HG02678 (cell line): ENCODE measurements around the gene CACNB4.
A peak's percentile ranks its signal among the peaks of the same experiment; 100 is the strongest.
"Not testable (repeated sequence)": the region's sequence is repeated elsewhere in the genome, so short reads cannot be mapped to it uniquely, and the experiment has no call there.

Source experiments
- ATAC-seq: cut with Tn5 transposase; IDR thresholded peaks from one replicate; pipeline ENCODE4 v1.9.1; 2021; ENCODE audit warnings: mild to moderate bottlenecking, moderate library complexity; ENCODE audit not compliant: unreplicated experiment

The CACNB4 gene

DNA sequence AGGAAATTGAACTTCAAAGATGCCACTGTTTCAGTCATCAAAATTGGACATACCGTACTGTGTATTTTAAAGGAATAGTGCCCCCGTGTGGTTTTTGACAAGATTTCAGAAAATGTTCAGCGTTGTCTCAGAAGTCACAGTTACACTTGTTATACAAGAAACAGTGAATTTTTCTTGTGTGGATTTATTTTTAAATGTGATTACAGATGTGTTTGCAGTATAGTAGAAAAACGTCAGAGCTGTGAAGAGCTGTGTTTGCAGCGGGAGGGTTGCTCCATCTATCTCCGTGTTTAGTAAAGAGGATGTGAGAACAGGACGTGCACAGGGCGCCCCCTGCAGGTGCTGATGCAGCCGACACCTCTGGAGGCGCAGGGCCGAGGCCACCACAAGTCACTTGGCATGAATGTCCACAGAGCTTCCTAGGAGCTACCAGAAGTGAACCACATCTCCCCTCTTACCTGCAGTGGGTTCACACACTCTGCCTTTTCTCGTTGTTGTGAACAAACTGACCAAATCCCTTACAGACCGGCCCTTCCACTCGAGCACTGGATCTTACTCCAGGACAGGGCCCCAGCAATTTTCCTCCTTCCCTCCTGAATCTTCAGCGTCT, 73.1 kb downstream of the CACNB4 start:
- peak; percentile 94 for ATAC-seq

DNA sequence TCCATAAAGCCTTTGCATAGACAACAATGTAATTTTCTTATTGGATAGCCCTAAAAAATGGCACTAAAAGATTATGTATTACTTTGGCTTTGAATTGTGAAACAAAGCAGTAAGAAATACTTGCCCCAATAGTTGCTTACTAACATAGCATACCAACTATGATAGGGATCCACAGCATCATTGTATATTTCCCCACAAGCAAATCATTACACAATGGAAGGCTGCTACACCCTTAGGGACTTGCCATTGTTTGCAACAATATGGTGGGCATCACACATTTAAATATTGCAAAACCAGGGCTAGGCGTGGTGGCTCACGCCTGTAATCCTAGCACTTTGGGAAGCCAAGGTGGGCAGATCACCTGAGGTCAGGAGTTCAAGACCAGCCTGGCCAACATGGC, 74.4 kb downstream of the CACNB4 start:
- no peak for ATAC-seq

DNA sequence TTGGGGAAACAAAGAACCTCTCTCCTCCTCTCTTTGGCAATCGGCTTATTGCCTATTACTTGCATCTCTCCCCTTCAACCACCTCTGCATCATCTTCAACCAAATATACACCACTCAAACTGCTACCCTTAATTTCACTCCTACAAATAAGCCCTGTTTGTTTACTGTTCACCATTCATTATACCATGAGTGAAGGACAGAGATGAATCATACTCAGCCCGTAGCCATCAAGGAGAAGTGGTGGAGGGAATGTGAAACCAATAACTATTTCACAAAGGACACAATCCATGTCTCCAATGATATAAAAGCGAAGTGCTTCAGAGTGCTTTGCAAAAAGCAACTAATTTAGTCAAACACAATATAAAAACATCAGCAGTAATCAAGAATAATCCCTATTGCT, 76.8 kb downstream of the CACNB4 start:
- ATAC-seq: no peak

DNA sequence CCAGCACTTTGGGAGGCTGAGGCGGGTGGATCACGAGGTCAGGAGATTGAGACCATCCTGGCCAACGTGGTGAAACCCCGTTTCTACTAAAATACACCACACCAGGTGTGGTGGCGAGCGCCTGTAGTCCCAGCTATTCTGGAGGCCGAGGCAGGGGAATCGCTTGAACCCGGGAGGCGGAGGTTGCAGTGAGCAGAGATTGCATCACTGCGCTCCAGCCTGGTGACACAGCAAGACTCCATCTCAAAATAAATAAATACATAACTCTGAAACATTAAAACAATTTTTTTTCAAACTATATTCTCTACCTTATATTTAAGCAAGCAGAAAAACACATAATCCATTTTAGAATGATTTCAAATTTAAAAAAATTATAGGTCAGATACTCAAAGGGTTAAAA, 77.8 kb downstream of the CACNB4 start:
- not testable (repeated sequence) for ATAC-seq

DNA sequence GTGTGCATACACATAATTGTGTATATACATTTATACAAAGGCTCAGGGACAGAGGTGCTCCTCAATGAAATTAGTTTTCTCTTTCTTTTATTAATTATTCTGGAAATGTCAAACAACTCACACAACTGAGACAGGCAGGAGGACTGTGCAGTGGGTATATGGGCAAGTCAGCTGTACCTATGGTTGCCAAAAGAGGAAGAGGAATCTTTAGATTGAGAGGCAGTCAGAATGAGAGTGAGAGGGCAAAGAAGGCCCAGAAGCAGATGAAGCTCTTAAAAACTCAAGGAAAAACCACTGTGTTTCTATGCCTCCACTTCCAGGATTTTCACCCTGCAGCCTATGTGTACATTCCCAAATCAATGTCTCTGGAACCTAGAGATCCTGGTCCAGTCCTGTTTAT, 79.1 kb downstream of the CACNB4 start:
- no peak for ATAC-seq

DNA sequence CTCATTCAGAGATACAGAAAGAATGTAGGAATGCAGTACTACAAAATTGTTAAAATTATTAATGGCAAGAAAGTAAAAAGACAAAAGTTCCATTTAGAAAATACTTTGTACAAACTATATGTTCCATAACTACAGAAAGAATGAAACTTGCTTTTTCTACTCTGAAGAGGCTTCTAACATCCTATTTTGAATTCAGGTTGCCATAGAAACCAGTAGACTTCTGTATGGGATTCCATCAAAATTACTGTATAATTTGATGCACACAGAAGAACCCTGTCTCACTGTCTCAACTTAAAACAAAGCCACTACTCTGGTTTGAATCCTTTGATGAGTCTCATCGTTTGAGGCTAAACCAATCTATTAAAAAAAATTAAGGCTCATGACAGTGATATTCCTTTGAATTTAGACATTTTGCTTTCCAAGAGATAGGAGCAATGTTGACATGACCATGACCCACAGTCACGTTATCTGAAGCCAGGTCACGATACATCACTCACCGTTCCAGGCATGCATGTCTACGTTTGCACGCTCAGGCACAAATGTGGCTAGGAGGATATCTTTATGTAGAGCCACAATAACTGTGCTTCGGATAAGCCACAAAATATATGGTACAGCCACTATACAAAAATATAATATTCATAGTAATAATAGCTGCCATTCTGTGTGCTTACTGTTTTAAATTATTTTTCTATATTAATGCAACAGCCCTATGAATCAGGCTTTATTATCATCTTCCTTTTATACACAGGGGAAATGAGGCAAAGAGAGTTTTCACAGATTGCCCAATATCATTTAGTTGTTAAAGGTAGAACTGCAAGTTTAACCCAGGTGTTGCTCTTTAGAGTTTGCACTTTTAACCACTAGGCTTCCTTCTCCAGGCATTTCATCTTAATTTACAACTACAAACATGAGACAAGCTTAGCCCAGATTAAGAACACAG, 82.4 kb downstream of the CACNB4 start:
- ATAC-seq: no peak

DNA sequence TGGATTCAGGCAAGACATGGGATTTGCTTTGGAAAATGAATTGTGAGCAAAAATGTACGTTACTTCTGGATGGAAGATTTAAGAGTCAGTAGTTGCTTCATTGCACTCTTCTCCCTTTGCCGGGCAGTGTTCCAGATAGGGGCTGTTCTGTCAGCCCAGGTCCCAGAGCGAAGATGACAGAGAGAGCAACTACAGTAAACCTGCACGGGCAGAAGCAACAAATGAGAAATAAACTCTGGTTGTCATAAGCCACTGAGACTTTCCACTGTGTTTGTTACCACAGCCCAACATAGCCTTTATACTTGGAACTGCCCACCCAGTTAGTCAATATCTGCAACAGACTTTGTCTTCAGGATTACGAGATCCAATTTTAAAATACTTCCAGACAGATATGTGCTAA, 83.3 kb downstream of the CACNB4 start:
- ATAC-seq: no peak

DNA sequence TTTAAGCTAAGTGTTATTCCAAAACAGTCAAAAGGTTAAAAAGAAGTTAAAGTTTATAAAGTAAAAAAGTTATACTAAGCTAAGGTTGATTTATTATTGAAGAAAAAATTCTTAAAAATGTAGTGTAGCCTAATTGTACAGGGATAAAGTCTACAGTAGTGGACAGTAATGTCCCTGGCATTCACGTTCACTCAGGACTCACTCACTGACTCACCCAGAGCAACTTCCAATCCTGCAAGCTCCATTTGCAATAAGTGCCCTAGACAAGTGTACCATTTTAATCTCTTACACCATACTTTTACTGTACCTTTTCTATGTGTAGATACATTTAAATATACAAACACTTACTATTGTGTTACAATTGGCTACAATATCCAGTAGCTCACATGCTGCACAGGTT, 86.1 kb downstream of the CACNB4 start:
- no peak for ATAC-seq

DNA sequence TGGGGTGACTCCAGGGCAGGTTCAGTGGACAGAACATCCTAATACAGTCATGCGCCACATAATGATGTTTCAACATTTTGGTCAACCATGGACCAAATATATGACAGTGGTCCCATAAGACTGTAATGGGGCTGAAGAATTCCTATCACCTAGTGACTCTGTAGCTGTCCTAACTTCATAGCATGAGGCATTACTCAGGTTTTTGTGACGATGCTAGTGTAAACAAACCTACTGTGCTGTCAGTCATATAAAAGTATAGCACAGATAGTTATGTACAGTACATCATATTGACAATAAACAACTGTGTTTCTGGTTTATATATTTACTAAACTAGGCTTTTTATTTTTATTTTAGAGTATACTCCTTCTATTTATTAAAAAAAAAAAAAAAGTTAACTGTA, 87.1 kb downstream of the CACNB4 start:
- ATAC-seq: no peak

DNA sequence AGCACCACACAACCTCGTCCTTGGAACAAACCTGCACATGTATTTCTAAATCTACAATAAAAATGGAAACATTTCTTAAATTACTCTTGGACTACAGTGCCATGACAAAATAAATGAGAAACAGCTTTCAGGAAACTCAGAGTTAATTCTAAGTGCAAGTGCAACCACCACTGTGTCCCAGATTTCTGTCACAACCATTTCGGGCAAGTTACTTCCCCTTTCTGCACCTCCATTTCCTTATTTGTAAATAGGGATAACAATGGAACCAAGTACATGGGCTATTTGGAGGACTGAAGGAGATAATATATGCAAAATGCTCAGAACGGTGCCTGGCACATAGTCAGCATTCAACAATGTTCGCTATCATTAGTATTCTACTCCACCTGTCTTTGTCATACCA, 93.2 kb downstream of the CACNB4 start:
- ATAC-seq: no peak

DNA sequence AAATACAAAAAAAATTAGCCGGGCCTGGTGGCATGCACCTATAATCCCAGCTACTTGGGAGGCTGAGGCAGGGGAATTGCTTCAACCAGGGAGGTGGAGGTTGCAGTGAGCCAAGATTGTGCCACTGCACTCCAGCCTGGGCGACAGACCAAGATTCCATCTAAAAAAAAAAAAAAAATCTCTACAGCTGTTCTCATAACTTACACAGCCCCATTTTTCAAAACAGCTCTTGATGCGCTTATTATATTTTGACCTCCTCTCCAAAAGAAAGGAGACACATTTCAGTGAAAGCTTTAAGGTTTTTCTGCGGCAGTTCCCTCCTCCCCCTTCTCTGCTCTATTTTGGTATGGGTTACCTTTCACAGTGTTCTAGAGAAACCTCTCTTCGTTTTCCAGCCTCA, 95.6 kb downstream of the CACNB4 start:
- not testable (repeated sequence) for ATAC-seq

DNA sequence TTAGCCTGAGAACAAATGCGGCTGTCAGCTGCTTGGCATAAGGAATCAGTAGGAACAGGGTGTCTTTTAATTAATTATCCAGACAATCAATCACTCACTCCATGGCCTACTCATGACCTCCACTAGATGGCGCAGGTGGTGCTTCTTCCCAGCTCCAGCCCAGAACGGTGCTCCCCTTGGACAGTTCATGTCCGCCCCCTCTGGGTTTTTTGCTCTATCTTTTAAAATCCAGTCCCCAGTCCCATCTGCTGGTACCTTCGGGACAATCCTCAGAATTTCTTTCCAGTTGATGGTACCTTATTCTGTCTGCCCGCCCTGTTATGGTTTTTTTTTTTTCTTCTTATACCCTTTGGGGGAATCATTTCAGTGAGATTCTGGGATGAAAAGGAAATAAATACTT, 99.8 kb downstream of the CACNB4 start:
- ATAC-seq: peak; percentile 79

DNA sequence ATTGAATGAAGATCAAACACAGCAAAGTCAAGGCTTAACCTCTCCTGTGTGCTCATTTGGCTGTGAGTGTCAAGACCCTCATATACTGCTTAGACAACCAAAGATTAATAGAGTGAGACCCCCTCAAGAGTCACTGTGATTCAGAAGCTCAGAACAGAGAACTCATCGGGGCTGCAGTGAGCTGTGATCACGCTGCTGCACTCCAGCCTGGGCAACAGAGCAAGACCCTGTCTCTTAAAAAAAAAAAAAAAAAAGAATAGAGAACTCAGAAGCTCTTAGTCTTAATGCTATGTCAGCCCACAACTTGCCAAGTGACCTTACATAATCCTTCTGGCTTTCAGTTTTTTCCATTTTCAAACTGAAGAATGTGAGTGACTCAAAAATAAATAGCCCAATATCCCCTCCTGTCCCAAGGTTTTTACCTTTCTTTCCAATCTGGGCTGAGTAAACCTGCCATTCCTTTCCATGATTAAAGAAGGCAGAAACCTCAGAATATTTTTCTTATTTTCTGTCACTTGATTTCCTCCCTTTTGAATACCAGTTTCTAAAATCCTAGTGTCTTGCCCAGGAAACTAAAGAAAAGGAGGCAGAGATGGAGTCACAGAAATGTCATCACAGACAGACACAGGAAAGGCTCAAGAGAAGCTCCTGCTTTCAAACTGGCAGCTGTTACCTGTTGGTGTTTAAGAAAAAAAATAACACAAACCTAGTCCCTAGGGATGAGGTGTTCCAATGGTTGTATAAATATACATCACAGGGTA, 102.4 kb downstream of the CACNB4 start:
- no peak for ATAC-seq

DNA sequence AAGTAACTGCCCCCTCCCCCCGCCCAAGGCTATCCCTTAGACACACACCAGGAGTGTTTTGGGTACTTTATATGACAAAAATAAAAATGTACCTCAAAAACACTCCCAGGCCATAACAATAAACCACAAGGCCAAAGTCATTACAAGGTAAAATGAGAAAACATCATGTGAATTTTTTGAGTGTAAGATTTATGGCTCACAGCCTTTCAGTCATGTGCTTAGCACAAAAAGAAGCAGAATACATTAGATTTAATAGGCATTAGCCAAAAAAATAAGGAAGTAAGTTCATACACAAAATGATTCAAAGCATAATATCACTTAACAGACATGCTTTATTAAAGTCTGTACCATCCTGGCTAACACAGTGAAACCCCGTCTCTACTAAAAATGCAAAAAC, 103.7 kb downstream of the CACNB4 start:
- no peak for ATAC-seq

DNA sequence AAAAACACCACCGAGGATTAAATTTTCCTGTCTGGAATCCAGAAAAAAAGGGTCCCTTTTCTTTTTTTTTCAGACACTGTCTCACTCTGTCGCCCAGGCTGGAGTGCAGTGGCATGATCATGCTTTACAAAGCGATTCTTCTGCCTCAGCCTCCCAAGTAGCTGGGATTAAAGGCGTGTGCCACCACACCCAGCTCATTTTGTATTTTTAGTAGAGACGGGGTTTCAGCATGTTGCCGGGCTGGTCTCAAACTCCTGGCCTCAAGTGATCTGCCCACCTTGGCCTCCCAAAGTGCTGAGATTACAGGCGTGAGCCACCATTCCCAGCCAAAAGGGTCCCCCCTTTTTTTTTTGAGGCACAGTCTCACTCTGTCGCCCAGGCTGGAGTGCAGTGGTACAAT, 104.7 kb downstream of the CACNB4 start:
- not testable (repeated sequence) for ATAC-seq

DNA sequence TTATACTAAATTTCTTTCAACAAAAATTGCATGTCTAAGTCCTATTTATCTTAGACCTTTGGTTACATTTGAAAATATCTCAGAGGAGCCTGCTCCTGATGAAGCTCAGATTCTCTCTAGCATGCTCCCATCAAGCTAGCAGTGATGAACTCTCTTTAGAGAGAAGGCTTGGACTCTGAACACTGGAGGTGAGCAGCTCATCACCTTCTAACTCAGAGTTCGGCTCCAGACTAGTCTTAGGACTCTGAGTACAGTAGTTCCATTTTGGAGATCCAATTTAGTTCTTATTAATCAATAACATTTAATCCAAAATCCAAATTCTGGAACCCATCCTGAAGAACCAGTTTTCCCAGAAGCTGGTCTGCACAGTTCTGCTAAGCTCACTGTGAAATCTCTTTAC, 107.8 kb downstream of the CACNB4 start:
- ATAC-seq: no peak

DNA sequence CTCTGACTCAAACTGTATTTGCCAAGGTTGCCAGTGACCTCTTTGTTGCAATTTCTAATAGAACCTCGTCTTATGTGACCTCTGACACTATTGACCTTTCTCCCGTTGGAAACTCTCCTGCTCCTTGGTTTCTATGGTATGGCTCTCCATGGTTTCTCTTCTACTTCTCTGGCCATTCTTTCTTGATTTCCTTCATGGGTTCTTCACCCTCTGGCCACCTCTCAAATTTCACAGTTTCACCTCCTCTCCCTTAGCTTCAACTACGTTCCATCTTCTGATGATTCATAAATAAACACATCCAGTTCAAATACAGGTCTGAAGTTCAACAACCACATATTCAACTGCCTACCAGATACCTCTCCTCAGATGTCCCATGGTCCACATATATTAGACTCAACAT, 109.5 kb downstream of the CACNB4 start:
- ATAC-seq: no peak

DNA sequence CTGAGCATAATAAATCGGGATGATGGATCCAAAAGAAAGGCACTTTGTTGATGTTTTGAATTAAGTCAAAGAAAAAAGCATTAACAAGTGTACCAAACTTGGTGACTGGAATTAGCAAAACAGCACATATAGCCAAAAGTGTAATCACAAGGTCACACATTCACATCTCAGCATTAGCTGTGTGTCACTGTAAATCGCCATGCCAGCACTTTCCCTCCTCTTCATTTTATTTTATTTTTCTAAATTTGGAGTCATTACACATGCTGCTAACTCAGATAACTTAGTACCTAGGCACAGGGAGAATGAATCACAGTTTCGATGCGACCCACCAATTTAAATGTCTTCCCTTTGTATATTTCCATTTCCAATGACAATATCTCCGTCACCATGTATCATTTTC, 111.4 kb downstream of the CACNB4 start:
- ATAC-seq: no peak

DNA sequence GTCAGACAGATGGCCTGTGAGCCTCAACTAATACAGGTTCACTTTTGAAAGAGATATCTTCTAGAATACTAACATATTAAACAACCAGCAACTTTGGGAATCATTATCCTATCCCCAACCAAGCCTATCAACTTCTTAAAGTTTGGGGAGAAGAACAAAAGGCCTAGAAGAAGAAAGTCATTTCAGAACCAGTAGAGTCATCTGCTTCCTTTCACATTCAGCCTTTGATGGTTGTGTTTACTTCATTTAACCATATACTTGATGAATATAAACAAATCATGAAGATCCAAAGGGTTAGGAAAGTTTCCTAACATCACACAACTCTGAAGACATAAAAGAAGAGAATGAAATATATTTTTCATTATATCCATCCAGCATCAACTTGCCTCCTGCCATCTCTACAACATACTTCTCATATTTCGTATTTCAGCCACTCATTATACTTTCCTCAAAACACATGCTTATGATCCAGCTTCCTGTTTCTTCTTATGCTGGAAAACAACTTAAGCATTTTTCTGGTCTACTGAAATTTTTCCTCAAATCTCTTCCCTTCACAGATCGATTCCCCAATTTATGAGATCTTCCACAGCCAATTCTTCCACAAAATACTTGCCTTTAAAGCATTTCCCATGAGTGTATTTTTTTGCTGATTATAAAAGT, 114.3 kb downstream of the CACNB4 start:
- ATAC-seq: no peak

DNA sequence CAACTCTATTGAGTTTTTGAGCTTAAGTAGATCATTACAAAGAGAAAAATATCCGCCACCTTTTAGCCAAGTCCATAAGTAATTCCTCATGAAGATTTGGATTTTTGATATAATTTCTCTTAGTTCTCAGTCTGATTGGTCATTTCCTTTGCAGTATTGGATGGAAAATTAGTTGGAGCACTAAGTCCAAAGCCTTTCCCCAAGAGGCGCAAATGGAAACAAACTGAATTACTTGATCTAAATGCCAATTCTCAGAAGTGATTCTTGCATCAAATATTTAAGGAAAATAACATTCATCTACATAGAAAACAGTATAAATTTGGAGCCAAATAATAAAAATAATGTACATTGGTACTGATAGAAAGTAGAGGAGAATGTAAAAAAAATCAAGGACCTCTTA, 115.6 kb downstream of the CACNB4 start:
- ATAC-seq: no peak

DNA sequence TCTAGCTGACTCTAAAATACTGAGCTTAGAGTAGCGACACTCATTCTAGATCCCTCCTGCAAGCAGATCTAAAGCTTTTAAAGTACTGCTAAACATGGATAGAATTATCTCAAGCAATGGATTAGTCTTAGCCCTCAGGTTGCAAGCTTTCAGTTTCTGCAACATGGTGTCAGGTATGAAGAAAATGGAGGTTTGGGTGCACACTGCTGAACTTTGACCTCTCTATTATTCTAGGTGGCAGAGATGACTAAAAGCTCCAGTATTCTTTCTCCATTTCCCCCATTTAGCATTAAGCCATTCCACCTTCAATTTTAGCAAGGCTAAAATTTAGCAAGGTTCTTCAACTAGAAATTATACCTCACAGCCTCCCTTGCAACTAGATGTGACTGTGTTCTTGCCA, 117.0 kb downstream of the CACNB4 start:
- no peak for ATAC-seq
